Adrenal gland (tissue), 12 donors: Measurements from ENCODE around the gene ITIH3. TPM values are rescaled to one million over a fixed set of nuclear protein-coding genes. Genes with fewer than 3 reads are reported as not detected.
A peak's percentile ranks its signal among the peaks of the same experiment; 100 is the strongest.

ENCODE experiments used
- DNase-seq, 7 donors: peaks; one replicate each; pipeline ENCODE4 v3.0.0-alpha.2; 2019 to 2020
- H3K27ac ChIP-seq, 5 donors: fragments of 200-600 bp; sonication (generic) in 4 of 5; 1 replicate in 3 of 5; 2 replicates in 2 of 5; pipeline versions ENCODE4 v1.5.1 to v1.8.0; 2016 to 2020; ENCODE audit warnings: mild to moderate bottlenecking in 1 of 5
- H3K27me3 ChIP-seq: fragments of 200-600 bp; 2 replicates; pipeline ENCODE4 v1.8.0; 2021
- H3K36me3 ChIP-seq, 2 donors: fragments of 200-600 bp; replicated peaks in 1 of 2; 1 replicate in 1 of 2; 2 replicates in 1 of 2; pipeline versions ENCODE4 v1.5.1 to v1.8.0; 2018 to 2022
- H3K4me1 ChIP-seq, 2 donors: fragments of 200-600 bp; replicated peaks in 1 of 2; 1 replicate in 1 of 2; 2 replicates in 1 of 2; pipeline versions ENCODE4 v1.5.1 to v1.8.0; 2018 to 2021
- H3K4me3 ChIP-seq, 4 donors: fragments of 200-600 bp; sonication (generic) in 3 of 4; one replicate each; pipeline ENCODE4 v1.5.1; 2016 to 2018
- H3K9me3 ChIP-seq, 3 donors: fragments of 200-600 bp; sonication (generic) in 1 of 3; replicated peaks in 1 of 3; 1 replicate in 2 of 3; 2 replicates in 1 of 3; pipeline versions ENCODE4 v1.5.1 to v1.8.0; 2016 to 2021
- POLR2A ChIP-seq, 2 donors: fragments of 450-650 bp; IDR thresholded peaks; one replicate each; pipeline ENCODE4 v1.6.1; 2017; ENCODE audit warnings: antibody characterized with exemption in 2 of 2, mild to moderate bottlenecking in 2 of 2, moderate library complexity in 1 of 2
- WGBS, 4 donors: extraction: QIAGEN DNeasy Blood & Tissue Kit in 2 of 4; methylation state at CpG; one replicate each; pipeline versions ENCODE4 v1.1.5 to v1.1.7; 2013 to 2017; 5-methylcytosine and 5-hydroxymethylcytosine counted together
- intact Hi-C, 2 donors: fragments of 100-400 bp; cut with DNase I; formaldehyde crosslinking; loops; one replicate each; pipeline versions ENCODE4 v1.14.1 to v1.15.0; 2022 to 2023
- polyA plus RNA-seq, 3 donors: library from polyadenylated mRNA; stranded (reverse); fragments of 200-250 nt in 2 of 3; fragments of 350-450 nt in 1 of 3; fragmentation: Illumina TruSeq in 1 of 3; extraction: RNeasy Lipid Tissue Mini Kit (QIAGEN cat#74804) in 1 of 3; gene quantifications; one replicate each; pipeline ENCODE4 v1.2.3, GENCODE V29; 2013 to 2014
- total RNA-seq, 9 donors: library from RNA; depleted of rRNA in 4 of 9; stranded (reverse); fragments of >200 nt in 4 of 9; fragments of 120-200 nt in 1 of 9; fragmentation: NEBNext Ultra II Directional in 1 of 9; extraction: Animal tissue kit (Norgen Biotek cat#: 25700) in 1 of 9; gene quantifications; one replicate each; pipeline versions ENCODE4 v1.1.0 to v1.2.4, GENCODE V29; 2013 to 2023
- TF ChIP-seq, protein P1 (sequence below), 6 experiments: fragments of 450-650 bp in 4 of 6; fragments of 200-600 bp in 2 of 6; sonication (generic) in 1 of 6; IDR thresholded peaks; 1 replicate in 5 of 6; 2 replicates in 1 of 6; pipeline versions ENCODE4 v1.5.1 to v1.8.0; 2016 to 2021; ENCODE audit warnings: antibody characterized with exemption in 6 of 6, mild to moderate bottlenecking in 2 of 6, moderate library complexity in 1 of 6
- donor health status: healthy with polysubstance abuse.
- donor health status: Bipolar disorder and iron deficiency.
- donor health status: DM: yes; HTN: yes; CAD: no.
- donor health status: DM: no; HTN: no; CAD: no.
- donor health status: DM: no; HTN: no; CAD: no.
- donor health status: DM: yes; HTN: yes; CAD: no.

The ITIH3 gene
- total and polyA plus RNA-seq, 12 donors, result 0.18 to 31.7 (median 3.2) TPM

GRCh38 chr3:52782412-52783210, 12.0 kb upstream of the ITIH3 start:
- H3K36me3 ChIP-seq, result no peaks in the 10 kb centered on the region
- TF ChIP-seq POLR2A (IDR thresholded peaks at IDR 0.05), result no peak
- TF ChIP-seq, protein P1, sequence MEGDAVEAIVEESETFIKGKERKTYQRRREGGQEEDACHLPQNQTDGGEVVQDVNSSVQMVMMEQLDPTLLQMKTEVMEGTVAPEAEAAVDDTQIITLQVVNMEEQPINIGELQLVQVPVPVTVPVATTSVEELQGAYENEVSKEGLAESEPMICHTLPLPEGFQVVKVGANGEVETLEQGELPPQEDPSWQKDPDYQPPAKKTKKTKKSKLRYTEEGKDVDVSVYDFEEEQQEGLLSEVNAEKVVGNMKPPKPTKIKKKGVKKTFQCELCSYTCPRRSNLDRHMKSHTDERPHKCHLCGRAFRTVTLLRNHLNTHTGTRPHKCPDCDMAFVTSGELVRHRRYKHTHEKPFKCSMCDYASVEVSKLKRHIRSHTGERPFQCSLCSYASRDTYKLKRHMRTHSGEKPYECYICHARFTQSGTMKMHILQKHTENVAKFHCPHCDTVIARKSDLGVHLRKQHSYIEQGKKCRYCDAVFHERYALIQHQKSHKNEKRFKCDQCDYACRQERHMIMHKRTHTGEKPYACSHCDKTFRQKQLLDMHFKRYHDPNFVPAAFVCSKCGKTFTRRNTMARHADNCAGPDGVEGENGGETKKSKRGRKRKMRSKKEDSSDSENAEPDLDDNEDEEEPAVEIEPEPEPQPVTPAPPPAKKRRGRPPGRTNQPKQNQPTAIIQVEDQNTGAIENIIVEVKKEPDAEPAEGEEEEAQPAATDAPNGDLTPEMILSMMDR (IDR thresholded peaks at IDR 0.05), result no peak
- WGBS, 4 donors, result 51 to 74% (median 70%) methylated on average over 8 to 12 of the region's 12 CpGs
- H3K4me1 ChIP-seq, result no peaks in the 10 kb centered on the region
- no peaks in the 10 kb centered on the region for H3K27me3 ChIP-seq
- intact Hi-C loops, result no loop called here
- peak in 1 of 7 donors; percentile 3 for DNase-seq
- H3K4me3 ChIP-seq, result no peak overlapping the region
- no peak overlapping the region for H3K27ac ChIP-seq
- H3K9me3 ChIP-seq, result no peaks in the 10 kb centered on the region

GRCh38 chr3:52783211-52783555, 11.4 kb upstream of the ITIH3 start:
- Histone ChIP-seq H3K9me3 (no peaks in the 10 kb centered on the region), H3K27ac (no peak overlapping the region), H3K4me3 (no peak overlapping the region), H3K36me3 (no peaks in the 10 kb centered on the region), H3K4me1 (no peaks in the 10 kb centered on the region), H3K27me3 (no peaks in the 10 kb centered on the region)
- intact Hi-C loops, result no loop called here
- TF ChIP-seq POLR2A (IDR thresholded peaks at IDR 0.05), result no peak
- TF ChIP-seq, protein P1 (IDR thresholded peaks at IDR 0.05), result no peak
- DNase-seq, result no peak
- 74 to 86% (median 81%) methylated on average over 1 to 3 of the region's 3 CpGs for WGBS, 4 donors

DNA sequence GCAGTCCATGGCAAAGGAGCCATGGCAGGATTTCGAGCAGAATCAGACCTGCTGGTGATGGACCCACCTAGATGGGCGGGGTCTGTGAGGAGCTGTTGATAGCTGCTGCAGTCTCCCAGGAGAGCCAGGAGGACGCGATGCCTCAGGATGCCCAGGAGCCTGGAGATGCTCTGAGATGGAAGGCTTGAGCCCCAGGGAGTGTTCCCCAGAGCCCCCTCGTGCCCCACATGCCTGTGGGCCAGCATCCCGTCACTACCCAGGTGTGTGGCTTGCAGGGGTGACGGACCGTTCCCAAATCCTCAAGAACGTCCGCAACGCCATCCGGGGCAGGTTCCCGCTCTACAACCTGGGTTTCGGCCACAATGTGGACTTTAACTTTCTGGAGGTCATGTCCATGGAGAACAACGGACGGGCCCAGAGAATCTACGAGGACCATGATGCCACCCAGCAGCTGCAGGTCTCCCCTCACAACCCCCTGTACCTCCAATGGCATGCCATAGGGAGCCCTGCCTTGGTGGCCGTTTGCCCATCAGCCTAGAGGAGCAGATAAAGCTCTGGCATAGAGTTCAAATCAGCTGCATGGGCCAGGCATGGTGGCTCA, 10.5 kb upstream of the ITIH3 start:
- H3K9me3 ChIP-seq, result no peaks in the 10 kb centered on the region
- intact Hi-C loops, result no loop called here
- WGBS, 4 donors, result 53 to 89% (median 82%) methylated on average over 5 to 18 of the region's 18 CpGs
- H3K27ac ChIP-seq, result no peak overlapping the region
- H3K4me1 ChIP-seq, result no peaks in the 10 kb centered on the region
- TF ChIP-seq, protein P1 (IDR thresholded peaks at IDR 0.05), result no peak
- no peak for TF ChIP-seq POLR2A (IDR thresholded peaks at IDR 0.05)
- no peak overlapping the region for H3K4me3 ChIP-seq
- no peaks in the 10 kb centered on the region for H3K27me3 ChIP-seq
- no peak for DNase-seq
- no peaks in the 10 kb centered on the region for H3K36me3 ChIP-seq

GRCh38 chr3:52784931-52785590, 9.5 kb upstream of the ITIH3 start:
- intact Hi-C loops, result no loop called here
- Histone ChIP-seq H3K27me3 (no peaks in the 10 kb centered on the region), H3K4me1 (no peaks in the 10 kb centered on the region), H3K27ac (no peak overlapping the region), H3K4me3 (no peak overlapping the region), H3K9me3 (no peaks in the 10 kb centered on the region), H3K36me3 (no peaks in the 10 kb centered on the region)
- DNase-seq, result no peak
- no peak for TF ChIP-seq POLR2A (IDR thresholded peaks at IDR 0.05)
- TF ChIP-seq, protein P1 (IDR thresholded peaks at IDR 0.05), result no peak
- 79 to 83% (median 81%) methylated on average over 5 of the region's 5 CpGs for WGBS, 4 donors
